ENCODE data around the gene MAPRE3.

- no peak for TF ChIP-seq CTCF (conservative IDR thresholded peaks at IDR 0.05 in 1 of 2, IDR thresholded peaks at IDR 0.05 in 1 of 2; ENCODE audit: low read depth in 1 of 2, low read length in 2 of 2)
- TF ChIP-seq EZH2 (IDR thresholded peaks at IDR 0.05; ENCODE audit: low read length, missing control alignments), result no peak
Measured at GRCh38 chr2:27033253-27033852, 62.9 kb downstream of the MAPRE3 start.

Measured in fibroblast of lung (primary cell).